Activated CD8-positive, alpha-beta memory T cell treated with anti-CD3 and anti-CD28 coated beads for 1 hour (primary cell): ENCODE data around the gene MAMLD1.

Experiments used
- DNase-seq, 2 donors: peaks; one replicate each; pipeline ENCODE4 v3.0.0-alpha.2; 2020; ENCODE audit warnings: low read depth in 1 of 2; ENCODE audit errors: extremely low read depth in 1 of 2

Gene MAMLD1

DNA sequence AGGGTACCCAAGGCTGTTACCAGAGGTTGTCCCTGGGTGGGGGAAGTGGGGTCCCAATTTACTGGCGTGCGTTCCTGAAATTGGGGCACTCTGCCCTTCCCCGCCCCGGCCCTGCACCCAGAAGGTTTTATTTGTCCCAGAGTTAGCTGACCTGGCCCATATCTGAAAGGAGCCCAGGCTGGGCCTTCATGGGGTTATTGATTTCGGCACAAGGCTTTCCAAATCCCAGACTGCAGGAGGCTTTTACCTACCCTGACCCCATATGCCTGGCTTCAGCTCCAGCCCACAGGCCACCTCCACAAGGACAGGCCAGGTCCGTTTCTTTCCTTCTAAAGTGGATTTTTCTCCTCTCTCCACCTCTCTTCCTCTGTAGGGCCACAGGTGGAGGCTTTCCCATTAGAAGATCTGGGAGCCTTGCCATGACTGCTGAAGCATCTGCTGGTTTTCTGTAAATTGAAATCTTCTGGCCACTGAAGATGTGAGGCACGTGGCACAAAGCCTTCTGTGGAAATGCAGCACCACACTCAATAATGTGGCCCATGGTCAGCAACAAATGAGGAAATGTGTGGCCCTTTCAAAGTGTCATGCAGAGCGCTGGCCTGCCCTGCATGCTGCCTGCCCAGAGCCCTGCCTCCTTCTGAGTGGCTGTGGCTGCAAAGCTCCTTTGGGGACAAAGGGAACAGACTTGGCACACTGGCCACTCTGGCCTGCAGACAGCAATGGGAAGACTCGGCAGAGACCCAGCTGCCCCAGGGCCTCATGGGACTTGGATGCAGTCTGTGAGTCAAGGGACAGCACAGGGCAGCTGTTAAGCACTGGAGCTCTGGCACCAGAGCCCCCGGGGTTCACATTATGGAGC, 162.2 kb downstream of the MAMLD1 start:
- DNase-seq, result no peak

DNA sequence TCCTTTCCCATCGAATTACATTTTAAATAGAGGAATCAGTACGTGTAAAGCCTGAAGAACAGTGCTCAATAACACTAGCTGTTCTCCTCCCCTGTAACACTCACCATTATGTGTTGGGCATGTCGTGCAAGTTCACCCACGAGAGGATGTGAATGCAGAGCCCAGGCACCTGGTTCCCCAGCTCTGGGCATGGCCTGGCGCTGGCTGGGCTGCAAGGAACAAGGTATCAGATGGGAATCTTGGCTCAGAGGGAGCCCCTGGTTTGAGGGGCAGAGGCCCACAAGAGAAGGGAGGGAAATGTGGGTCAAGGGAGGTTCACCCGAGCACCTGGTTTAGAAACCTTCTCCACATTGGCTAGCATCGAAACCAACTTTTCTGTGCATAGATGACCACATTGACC, 163.6 kb downstream of the MAMLD1 start:
- DNase-seq, result no peak

- DNase-seq, result no peak
Measured at GRCh38 chrX:150527108-150527507, 164.0 kb downstream of the MAMLD1 start.

- no peak for DNase-seq
Measured at GRCh38 chrX:150529587-150529986, 166.5 kb downstream of the MAMLD1 start.

- no peak for DNase-seq
Measured at GRCh38 chrX:150530821-150531220, 167.7 kb downstream of the MAMLD1 start.

DNA sequence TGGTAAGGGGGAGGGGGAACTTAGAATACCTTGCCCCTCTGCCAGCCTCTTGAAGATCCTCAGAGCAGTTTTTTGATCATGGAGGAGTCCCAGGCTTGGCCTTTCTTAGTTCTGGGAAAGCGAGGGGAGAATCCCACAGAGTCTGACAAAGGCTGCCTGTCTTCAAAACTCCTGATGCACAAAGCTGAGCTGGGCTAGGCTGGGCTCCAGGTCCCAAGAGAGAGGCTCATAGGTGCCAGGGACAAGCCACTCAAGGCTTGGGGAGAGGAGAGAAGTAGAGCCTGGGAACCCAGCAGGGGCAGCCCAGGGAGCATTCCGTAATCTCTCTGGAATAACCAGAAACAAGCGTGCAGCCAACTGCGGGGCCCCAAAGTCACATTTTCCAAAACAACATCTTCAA, 168.3 kb downstream of the MAMLD1 start:
- DNase-seq, result no peak

DNA sequence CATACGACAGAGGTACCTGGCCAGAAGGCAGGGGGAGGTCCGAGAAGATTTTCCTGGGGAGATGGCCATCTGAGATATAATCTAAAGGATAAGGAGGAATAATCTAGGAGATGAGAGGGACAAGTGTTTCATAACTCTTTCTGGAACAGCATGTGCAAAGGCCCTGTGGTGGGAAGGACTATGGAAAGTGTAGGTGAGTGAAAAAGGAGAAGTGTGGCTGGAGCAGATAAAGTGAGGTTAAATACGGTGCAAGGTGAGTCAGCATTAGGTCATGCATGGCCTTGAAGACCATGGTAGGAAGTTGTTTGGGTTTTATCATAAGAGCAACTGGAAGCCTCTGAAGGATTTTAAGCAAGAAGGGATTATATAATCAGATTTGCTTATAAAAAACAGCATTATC, 170.7 kb downstream of the MAMLD1 start:
- no peak for DNase-seq

DNA sequence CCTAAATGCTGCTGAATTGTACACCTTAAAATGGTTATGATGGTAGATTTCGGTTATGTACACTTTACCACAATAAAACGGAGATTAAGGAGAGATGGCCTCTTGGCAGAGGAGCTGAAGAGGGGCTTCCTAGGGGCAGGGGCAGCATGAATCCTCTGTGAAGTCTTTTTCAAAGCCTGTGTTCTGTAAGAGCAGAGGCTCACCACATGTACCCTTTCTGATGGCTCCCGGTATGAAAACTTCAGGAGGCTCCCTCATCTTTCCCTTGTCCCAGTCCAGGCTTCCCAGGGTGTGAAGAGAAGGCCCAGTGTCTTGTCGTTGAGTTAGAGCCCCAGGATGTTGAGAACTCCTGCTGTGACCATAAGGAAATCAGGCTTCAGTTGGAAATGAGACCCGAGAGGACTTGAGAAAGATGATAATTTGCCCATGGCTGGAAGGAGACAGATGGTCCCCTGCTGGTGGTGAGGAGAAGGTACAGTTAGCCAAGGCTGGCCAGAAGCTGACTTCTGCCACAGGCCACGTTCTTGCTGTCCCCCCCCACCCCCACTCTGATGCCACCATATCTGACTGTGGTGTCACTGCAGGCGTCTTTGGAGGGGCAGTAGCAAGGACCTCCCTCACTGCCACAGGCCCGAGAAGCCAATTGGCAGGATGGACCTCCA, 173.5 kb downstream of the MAMLD1 start:
- DNase-seq, result no peak

DNA sequence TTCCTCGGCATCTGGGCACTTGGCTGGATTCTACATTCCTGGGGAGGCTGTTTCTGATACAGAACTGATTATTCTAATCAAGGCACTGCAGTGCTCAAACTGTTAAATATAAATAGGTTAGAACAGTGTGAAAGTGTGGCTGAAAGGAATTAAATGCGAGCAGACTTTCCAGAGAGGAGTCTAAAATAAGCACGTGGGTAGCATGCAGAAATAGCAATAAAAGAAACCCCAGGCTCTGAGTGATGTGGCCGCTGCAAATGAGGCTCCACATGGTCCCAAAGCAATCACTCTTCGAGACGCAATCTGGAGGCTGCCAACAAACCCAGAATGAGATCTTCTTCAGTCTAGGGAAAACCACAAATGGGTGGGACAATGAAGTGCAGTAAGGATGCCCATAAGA, 174.7 kb downstream of the MAMLD1 start:
- DNase-seq, result no peak

DNA sequence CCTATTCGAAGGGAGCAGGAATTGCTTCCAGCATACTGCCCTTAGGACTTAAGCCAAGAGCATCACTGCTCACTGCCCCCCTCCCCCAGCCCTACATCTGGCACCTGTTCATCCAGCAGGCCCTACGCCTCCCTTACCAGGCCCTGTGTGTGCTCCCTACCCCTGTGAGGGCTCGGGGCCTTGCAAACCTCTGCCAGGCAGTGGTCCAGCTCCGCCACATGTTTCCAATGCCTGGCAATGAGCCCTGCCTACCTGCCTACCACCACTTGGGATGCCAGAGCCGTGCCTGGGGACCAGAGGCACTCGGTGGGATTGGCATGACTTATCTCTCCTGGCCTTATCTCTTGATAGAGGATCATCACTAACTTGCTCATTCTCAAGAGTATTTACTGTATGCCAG, 177.8 kb downstream of the MAMLD1 start:
- DNase-seq, result no peak

GRCh38 chrX:150542846-150543229, 179.7 kb downstream of the MAMLD1 start:
- DNase-seq, result no peak

- no peak for DNase-seq
Measured at GRCh38 chrX:150543230-150544155, 180.4 kb downstream of the MAMLD1 start.

DNA sequence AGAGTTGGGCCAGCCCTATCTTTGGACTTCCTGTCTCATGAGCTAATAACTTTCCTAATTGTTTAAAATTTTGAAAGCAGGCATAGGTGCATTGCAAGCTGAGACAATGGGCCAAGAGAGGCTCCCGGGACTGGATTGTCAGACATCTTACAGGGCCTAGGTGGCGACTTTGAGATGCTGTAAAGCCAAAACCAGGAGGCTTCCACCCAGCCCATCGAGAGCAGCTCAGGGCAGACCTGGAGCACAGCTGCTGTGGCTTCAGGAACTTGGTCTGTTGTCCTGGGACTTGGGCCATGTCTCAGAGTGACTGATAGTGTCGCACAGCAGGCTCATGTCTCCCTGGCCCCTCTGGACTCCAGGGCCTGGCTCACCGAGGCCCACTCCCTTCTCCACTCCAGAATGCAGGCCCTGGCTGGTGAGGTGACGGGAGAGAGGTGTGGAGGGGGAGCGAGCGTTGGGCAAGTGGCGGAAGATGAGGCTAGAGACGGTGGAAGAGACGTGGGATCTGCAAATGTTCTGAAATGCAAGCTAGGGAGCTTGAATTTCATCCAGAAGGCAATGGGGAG, 181.2 kb downstream of the MAMLD1 start:
- DNase-seq, result no peak

GRCh38 chrX:150544835-150545770, 182.0 kb downstream of the MAMLD1 start:
- no peak for DNase-seq

DNA sequence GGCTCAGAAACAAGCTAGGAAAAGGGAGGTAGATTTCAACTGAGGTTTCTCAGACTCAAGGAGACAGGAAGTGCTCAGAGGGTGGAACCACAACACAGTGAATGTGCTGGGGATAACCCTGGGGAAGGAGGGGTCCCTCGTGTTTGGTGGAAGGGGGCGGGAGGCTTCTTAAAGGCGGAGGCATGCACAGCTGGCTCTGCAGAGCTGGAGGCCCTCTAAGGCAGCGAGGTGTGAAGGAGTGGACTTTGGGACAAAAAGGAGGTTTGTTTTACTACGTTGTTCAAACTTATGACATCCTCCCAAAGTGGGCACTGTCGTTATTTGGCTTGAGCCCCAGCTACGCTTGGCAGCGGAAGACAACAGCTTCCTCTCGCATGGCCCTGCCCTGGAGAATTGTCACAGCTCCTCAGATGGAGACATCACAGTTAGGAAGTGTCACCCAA, 183.6 kb downstream of the MAMLD1 start:
- DNase-seq, result no peak

DNA sequence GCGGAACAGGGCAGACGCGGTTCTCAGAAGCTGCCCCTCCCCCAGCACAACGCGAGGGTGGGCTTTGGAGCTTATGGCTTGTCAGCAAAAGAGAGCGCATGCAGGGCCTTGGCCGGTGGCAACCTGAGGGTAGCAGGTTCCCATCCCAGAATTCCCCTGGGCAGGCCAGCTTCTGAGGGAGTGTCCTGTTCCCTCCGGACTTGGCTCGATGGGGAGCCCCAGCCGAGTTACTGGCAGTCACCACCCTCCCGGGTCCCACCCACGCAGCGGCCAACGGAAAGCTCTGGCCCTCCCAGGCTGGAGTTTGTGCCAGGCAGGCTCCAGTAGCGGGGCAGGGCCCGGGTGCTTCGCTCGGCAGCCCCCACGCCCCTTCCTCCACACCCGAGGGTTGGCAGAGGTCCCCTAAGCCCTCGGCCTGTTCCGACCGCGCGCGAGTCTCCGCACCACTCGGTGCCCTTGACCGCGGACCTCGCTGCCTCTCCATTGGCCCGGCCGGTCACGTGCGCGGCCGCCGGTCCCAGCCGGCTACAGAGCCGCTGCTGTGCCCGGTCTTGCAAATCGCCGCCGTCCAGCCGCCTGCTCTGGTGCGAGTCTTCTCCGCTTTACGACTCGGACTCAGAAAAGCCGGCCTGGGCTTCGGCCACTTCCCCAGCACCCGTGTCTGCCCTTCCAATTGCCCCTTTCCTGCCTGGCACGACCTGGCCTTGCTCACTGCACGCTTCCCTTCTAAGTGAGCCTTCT, 184.4 kb downstream of the MAMLD1 start:
- no peak for DNase-seq

DNA sequence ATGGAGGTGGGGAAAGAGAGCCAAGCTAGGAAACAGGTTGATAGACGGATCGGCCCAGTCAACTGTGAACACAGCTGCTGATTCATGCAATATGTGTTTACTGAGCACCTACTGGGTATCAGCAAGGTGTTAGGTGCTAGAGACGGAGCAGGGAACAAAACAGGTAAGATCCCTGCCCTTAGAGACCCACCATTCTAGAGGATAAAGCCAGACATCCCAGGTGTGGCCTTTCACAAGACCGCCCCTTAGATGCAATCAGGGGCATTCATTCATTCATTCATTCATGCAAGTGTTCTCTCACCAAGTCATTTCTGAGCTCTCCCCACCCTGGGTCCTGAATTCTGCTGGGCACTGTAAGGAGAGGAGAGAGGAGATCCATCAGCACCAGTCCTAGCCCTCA, 185.1 kb downstream of the MAMLD1 start:
- no peak for DNase-seq

DNA sequence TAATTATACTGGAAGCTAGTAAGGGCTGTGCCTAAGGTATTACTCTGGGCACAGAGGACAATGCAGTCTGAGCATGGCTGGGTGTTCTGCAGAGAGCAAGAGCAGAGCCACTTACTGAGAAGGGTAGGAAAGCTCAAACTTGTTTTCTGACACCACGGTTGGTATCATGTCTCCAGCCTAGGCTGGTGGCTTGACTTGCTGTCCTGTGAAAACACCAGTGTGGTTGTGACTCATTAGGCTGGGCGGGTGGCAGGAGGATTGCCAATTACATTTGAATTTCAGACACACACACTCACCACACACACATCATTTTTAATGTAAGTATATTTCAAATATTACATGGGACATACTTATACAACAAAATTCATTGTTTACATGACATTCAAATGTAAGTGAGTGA, 185.6 kb downstream of the MAMLD1 start:
- no peak for DNase-seq

DNA sequence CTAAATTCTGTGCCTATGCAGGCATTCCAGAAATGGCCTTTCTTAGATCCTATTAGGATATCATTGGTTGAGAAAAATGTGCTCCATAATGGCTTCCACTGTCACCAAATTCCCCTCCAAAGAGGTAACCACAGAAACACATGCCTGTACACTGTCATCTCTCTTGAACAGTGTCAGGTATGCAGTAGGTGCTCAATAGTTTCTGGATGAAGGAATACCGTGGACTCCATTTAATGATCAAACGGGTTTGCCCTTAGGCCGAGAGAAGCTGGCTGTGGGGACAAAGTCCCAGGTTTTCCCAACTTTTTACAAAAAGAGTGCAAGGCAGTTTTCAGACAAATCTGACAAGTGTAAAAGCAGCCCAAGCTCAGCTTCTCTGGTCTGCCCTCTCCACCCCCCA, 188.8 kb downstream of the MAMLD1 start:
- DNase-seq, result no peak
